K562 (cell line): ENCODE results near the gene OGT.

ENCODE experiments used
- BRD4 ChIP-seq: fragments of 200-600 bp; sonication (generic); IDR thresholded peaks from 2 replicates; pipeline ENCODE4 v1.6.1; 2017; ENCODE audit warnings: inconsistent platforms
- ETS2 ChIP-seq: IDR thresholded peaks from 2 replicates; pipeline ENCODE4 v1.6.1; 2016; ENCODE audit warnings: borderline replicate concordance, missing genetic modification characterization, mild to moderate bottlenecking, moderate library complexity, missing compliant biosample characterization; ENCODE audit not compliant: poor library complexity, severe bottlenecking
- JUN ChIP-seq, 2 experiments: sonication (generic) in 1 of 2; formaldehyde crosslinking in 1 of 2; IDR thresholded peaks; 2 replicates each; pipeline versions ENCODE4 v1.6.1 to v1.8.0; 2012 to 2022; ENCODE audit warnings: borderline replicate concordance in 2 of 2, mild to moderate bottlenecking in 2 of 2, improper control_type of control experiment in 1 of 2, low read depth in 1 of 2, low read length in 1 of 2, missing genetic modification reagents in 1 of 2
- JUND ChIP-seq, 2 experiments: IDR thresholded peaks; 2 replicates in 1 of 2; 3 replicates in 1 of 2; pipeline ENCODE4 v1.6.1; 2011; ENCODE audit warnings: borderline replicate concordance in 2 of 2, low read depth in 2 of 2, low read length in 2 of 2, improper control_type of control experiment in 1 of 2, missing biosample characterization in 1 of 2, missing genetic modification characterization in 1 of 2, missing genetic modification reagents in 1 of 2
- NFRKB ChIP-seq: fragments of 450-650 bp; IDR thresholded peaks from 2 replicates; pipeline ENCODE4 v1.6.1; 2016; ENCODE audit warnings: low read depth
- REST ChIP-seq, 2 experiments: fragments of 450-650 bp; formaldehyde crosslinking in 1 of 2; IDR thresholded peaks; 2 replicates each; pipeline versions ENCODE4 v1.4.0 to v1.6.1; 2014 to 2020; ENCODE audit warnings: mild to moderate bottlenecking in 2 of 2, borderline replicate concordance in 1 of 2, low read depth in 1 of 2
- TAF1 ChIP-seq: IDR thresholded peaks from 2 replicates; pipeline ENCODE4 v1.6.1; 2011; ENCODE audit warnings: mild to moderate bottlenecking, low read length, moderate library complexity; ENCODE audit not compliant: insufficient read depth, control insufficient read depth, severe bottlenecking; ENCODE audit errors: extremely low read depth

- TF ChIP-seq TAF1 (no peak), BRD4 (no peak), JUN (IDR thresholded peaks at IDR 0.05; ENCODE audit: borderline replicate concordance, low read depth, low read length) (no peak), JUN (CRISPR knock-in tag; IDR thresholded peaks at IDR 0.05; ENCODE audit: borderline replicate concordance) (no peak), NFRKB (no peak), ETS2 (tag) (no peak), JUND (IDR thresholded peaks at IDR 0.05; ENCODE audit: borderline replicate concordance, low read depth, low read length) (no peak), JUND (tag; IDR thresholded peaks at IDR 0.05; ENCODE audit: borderline replicate concordance, low read depth, low read length) (no peak), REST (IDR thresholded peaks at IDR 0.05; ENCODE audit: borderline replicate concordance) (no peak), REST (CRISPR knock-in tag; IDR thresholded peaks at IDR 0.05; ENCODE audit: low read depth) (no peak)
Measured at GRCh38 chrX:71606536-71607216, 73.8 kb downstream of the OGT start.
